T47D (cell line): ENCODE measurements around the gene C9orf153.

Experiments
- DNase-seq, 2 experiments: peaks; one replicate each; pipeline versions ENCODE4 v3.0.0 to v3.0.0-alpha.2; 2011 to 2012; ENCODE audit warnings: low read depth in 1 of 2, low spot score in 1 of 2
- JUND ChIP-seq: IDR thresholded peaks from 2 replicates; pipeline ENCODE4 v1.6.1; 2012; ENCODE audit warnings: low read depth
- in situ Hi-C: cut with HindIII; loops from 2 replicates; pipeline ENCODE4 v1.10.0; 2016; ENCODE audit warnings: low sequenced_read_pairs, low pct_unique_long_range_greater_than_20kb

C9orf153 gene

DNA sequence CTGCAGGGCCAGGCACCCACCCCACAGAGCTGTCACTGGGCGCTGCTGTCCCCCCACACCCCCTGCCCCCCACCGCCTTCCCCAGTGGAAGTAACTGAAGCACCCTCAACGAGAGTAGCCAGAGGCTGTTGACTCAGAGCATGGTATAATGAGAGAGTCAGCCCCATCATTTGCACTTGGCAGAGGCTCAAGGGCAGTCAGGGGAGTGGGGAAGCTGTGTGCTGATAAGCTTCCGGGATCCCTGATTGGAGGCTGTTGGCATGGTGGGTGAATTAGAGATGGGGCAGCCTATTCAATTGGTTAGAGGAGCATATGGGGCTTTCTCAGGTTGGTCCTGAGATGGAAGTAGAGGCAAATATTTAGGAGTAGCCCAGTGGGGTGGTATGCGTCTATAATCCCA lies 83.0 kb downstream of the C9orf153 start:
- no peak for DNase-seq
- in situ Hi-C loops: no loop called here
- TF ChIP-seq JUND: no peak

- DNase-seq: no peak
- in situ Hi-C loops: no loop called here
- no peak for TF ChIP-seq JUND
Observed at GRCh38 chr9:86175743-86176456, 83.6 kb downstream of the C9orf153 start.

DNA sequence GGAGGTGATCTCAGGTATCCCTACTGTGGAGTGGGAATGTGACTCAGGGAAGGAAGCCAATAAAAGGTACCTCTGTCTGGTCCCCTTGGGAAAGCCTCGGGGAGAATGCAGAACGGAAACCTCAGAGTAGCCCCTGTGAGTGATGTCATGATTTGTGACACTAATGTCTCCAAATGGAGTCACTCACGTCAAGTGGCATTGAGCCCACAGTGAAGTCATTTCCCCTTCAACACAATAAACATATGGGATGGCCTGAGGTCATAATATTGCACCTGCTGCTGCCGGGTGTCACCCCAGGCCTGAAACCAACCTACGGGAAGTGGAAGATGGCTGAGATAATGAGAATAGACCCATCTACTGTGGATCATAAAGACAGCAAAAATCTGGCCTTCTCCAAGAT lies 84.2 kb downstream of the C9orf153 start:
- in situ Hi-C loops: no loop called here
- no peak for DNase-seq
- TF ChIP-seq JUND: no peak
